Measurements from ENCODE around the gene DCDC2C. TPM values are rescaled to one million over a fixed set of nuclear protein-coding genes. Genes with fewer than 3 reads are reported as not detected.
"Not testable (repeated sequence)": the region's sequence is repeated elsewhere in the genome, so short reads cannot be mapped to it uniquely, and the experiment has no call there.

Gene DCDC2C, protein sequence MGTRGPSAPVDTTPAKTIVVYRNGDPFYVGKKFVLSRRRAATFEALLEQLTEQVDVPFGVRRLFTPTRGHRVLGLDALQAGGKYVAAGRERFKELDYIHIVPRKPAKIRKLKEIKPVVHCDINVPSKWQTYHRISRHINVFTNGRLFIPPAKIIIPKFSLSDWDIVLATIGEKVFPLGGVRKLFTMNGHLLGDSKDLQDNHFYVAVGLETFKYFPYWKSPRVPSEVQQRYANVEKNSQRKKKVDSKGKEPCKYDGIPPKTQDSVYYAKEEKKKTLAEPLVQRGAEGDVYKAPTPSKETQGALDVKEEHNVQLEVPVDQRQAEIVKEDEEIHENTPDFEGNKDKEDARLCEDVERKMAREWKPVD
- not detected for total RNA-seq
- long read RNA-seq: 0 reads

- ATAC-seq (peak; percentile 13), DNase-seq (ENCODE audit: missing footprints) (no peak)
- intact Hi-C loops (cut with DNase I): no loop called here
Measured at GRCh38 chr2:3703236-3703756, at the start of gene DCDC2C. DCDC2C (plus strand) TSS chr2:3703575; CDS start chr2:3703752, 177 bp downstream.

DNA sequence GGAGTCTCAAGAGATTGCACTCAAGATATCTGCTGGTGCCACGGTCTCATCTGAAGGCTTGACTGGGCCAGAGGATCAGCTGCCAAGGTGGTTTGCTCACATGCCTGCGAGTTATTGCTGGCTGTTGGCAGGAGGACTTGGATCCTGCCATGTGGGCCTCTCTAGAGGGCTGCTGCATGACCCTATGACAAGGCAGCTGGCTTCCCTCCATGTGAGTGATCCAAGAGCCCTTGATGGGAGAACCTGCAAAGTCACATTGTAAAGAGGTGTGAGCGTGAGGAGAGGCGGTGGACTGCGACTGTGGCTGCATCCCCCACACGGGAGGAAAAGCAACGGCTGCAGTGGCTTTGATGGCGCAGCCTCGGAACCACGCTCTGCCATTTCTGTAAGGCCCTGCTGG lies 49.4 kb upstream of the DCDC2C start:
- no peak for ATAC-seq
- intact Hi-C loops (cut with DNase I): loop anchor here (5.0 kb wide), 2 partner anchors 67 to 232 kb away; no protein-coding TSS in a partner anchor

GRCh38 chr2:3654531-3655225 lies 48.7 kb upstream of the DCDC2C start:
- intact Hi-C loops (cut with DNase I): loop anchor here (5.0 kb wide), 2 partner anchors 67 to 232 kb away; no protein-coding TSS in a partner anchor
- DNase-seq (ENCODE audit: missing footprints) (no peak), ATAC-seq (no peak)

More for the DNA sequence above, 49.4 kb upstream of the DCDC2C start:
- DNase-seq (ENCODE audit: missing footprints): no peak

- intact Hi-C loops (cut with DNase I): no loop called here
- DNase-seq (ENCODE audit: missing footprints) (no peak), ATAC-seq (no peak)
Measured at GRCh38 chr2:3655871-3656761, 47.3 kb upstream of the DCDC2C start.

GRCh38 chr2:3656762-3657721 lies 46.3 kb upstream of the DCDC2C start:
- peak; percentile 12 for ATAC-seq
- no peak for DNase-seq (ENCODE audit: missing footprints)
- intact Hi-C loops (cut with DNase I): no loop called here

GRCh38 chr2:3657881-3658280 lies 45.5 kb upstream of the DCDC2C start, which contains the start of gene ALLC:
ALLC (plus strand) TSS chr2:3658200; CDS start chr2:3671158, 12,958 bp downstream.
- intact Hi-C loops (cut with DNase I): no loop called here
- ATAC-seq (no peak), DNase-seq (ENCODE audit: missing footprints) (no peak)

GRCh38 chr2:3659447-3660432 lies 43.6 kb upstream of the DCDC2C start:
- ATAC-seq (peak; percentile 73), DNase-seq (ENCODE audit: missing footprints) (peak; percentile 73)
- intact Hi-C loops (cut with DNase I): no loop called here

- intact Hi-C loops (cut with DNase I); ATAC-seq; DNase-seq (ENCODE audit: missing footprints): not testable (repeated sequence)
Measured at GRCh38 chr2:3660640-3661039, 42.7 kb upstream of the DCDC2C start.

GRCh38 chr2:3661149-3661660 lies 42.2 kb upstream of the DCDC2C start:
- ATAC-seq: no peak
- intact Hi-C loops (cut with DNase I): no loop called here
- no peak for DNase-seq (ENCODE audit: missing footprints)

GRCh38 chr2:3662239-3662638 lies 41.1 kb upstream of the DCDC2C start:
- DNase-seq (ENCODE audit: missing footprints): no peak
- no peak for ATAC-seq
- intact Hi-C loops (cut with DNase I): no loop called here

- intact Hi-C loops (cut with DNase I): no loop called here
- no peak for ATAC-seq
- DNase-seq (ENCODE audit: missing footprints): no peak
Measured at GRCh38 chr2:3664118-3664517, 39.3 kb upstream of the DCDC2C start.

- no peak for ATAC-seq
- intact Hi-C loops (cut with DNase I): no loop called here
- DNase-seq (ENCODE audit: missing footprints): no peak
Measured at GRCh38 chr2:3664925-3665324, 38.5 kb upstream of the DCDC2C start.

DNA sequence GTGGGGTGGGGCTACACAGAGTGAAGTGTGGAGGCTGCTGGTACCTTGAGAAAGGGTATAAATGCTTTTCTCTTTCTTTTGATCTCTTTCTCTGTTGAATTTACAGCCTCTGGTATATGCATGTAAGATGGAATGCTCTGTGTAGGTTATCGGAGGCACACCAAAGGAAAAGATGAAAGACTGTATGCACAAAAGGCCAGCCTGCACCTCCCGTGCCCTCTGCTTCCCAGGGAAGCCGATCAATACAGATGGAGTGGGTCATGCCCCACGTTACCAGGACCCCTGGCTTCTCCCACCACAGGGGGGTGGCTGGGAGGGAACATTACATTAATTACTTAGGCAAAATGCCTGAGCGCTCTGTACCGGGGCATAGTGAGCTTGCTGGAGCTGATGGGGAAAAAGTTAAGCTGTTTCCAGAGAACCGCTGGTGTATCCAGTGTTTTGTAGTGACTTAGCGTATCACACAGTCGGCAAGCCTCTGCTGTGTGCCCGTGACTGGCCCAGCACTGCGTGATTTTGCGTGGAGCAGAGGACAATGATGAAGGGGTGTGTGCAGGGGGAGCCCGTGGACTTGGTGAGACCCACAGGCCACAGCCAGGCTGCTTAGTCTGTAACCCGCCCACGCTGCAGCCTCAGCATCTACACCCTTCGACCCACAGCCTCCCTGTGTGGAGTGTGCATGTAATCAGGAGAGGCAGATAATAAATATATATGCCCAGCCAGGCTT lies 37.3 kb upstream of the DCDC2C start:
- DNase-seq (ENCODE audit: missing footprints): no peak
- no peak for ATAC-seq
- intact Hi-C loops (cut with DNase I): no loop called here

DNA sequence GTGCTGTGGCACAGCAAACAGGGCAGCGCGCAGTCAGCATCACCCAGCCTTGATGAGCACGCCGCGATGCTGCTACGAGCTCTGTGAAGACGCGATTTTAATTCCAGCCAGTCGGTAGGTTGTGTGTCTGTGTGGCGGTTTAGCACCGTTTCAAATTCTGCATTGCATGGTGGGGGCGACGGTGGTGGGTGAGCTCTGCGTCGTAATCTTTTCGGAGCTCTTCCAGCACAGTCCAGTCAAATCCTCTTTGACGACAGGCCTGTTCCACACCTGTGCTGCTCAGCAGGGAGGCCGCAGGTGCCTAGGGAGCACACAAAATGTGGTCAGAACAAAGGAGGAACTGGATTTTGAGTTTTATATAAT lies 36.8 kb upstream of the DCDC2C start:
- intact Hi-C loops (cut with DNase I): no loop called here
- ATAC-seq (no peak), DNase-seq (ENCODE audit: missing footprints) (no peak)

DNA sequence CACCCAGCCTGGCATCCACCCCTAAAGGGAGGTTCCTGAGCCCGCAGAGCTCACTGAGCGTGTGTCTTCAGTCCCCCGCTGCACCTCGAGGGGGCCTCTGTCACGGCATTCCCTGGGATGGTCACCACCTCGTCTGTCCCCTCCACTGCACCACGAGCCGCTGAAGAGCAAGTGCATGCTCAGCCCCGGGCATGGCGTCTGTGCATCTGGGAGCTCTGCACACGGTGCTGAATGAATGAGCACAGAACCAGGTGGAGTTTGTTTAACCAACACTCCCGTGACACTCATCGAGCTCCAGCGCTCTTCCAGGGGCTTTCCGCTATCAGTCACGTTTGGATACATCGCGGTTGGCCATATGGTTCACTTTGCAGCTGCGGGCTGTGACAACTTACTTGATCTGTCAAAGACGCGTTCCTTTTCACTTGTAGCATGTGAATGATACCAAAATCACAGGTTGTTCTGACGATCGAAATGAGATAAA lies 36.2 kb upstream of the DCDC2C start:
- ATAC-seq (peak; percentile 54), DNase-seq (ENCODE audit: missing footprints) (no peak)
- intact Hi-C loops (cut with DNase I): no loop called here

DNA sequence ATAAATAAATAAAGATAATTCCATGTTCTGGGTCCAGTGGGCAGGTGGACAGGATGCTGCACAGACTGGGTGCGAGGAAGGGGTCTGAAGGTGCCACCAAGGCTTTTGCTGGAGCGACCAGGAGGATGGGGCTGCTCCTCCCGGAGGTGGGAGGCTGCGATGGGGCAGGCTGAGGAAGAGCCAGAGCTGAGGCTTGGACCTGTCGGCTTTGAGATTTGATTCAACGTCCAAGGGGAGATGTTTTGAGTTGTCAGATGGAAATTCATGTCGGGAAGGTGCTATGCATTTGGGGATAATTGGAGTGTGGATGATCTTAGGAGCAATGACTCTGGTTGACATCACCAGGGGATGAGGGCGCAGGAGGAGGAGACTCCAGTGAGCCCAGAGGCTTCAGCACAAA lies 33.7 kb upstream of the DCDC2C start:
- DNase-seq (ENCODE audit: missing footprints) (no peak), ATAC-seq (no peak)
- intact Hi-C loops (cut with DNase I): no loop called here

Measured in Right ventricle myocardium inferior (tissue), 1 donor.